OCI-LY3 (cell line): ENCODE results near the gene TSPAN12.

ENCODE experiments used
- CTCF ChIP-seq: fragments of 200-600, 300-600 bp; sonication (generic); IDR thresholded peaks from 2 replicates; pipeline ENCODE4 v1.5.1; 2014; ENCODE audit warnings: antibody characterized with exemption, low read length, low read depth
- EZH2phosphoT487 ChIP-seq: fragments of 200-600 bp; shearing (Covaris generic); IDR thresholded peaks from 2 replicates; pipeline ENCODE4 v1.6.1; 2018; ENCODE audit warnings: antibody characterized with exemption, mixed run types, low read depth

GRCh38 chr7:120785095-120785494 lies 72.8 kb downstream of the TSPAN12 start:
- TF ChIP-seq CTCF (no peak), EZH2phosphoT487 (no peak)
